Stimulated activated CD4-positive, alpha-beta T cell treated with anti-CD3 and anti-CD28 coated beads, Interleukin-12 subunit alpha, Interleukin-12 subunit beta, amount 100 ng/mL, for 4 hours (primary cell): ENCODE data around the gene HNF1A.

Experiments used
- DNase-seq: peaks from one replicate; pipeline ENCODE4 v3.0.0-alpha.2; 2020

The HNF1A gene

DNA sequence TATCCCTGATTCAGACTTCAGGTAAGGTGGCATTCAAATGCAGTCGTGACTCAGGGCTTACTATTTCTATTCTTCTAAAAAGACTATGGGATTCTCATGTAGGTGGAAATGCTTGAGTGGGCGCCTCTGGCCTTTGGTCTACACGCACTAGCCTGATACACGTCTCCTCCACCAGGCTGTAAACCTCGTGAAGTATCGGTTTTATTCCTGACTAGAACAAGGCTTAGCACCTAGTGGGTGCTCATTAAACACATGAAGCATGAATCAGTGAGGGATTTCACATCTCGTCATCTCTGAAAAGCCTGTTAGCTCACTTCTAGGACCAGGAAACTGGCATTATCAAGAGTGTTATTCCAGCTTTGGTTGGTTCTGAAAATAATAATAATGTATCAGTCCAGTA, 17.7 kb upstream of the HNF1A start:
- DNase-seq, result no peak

DNA sequence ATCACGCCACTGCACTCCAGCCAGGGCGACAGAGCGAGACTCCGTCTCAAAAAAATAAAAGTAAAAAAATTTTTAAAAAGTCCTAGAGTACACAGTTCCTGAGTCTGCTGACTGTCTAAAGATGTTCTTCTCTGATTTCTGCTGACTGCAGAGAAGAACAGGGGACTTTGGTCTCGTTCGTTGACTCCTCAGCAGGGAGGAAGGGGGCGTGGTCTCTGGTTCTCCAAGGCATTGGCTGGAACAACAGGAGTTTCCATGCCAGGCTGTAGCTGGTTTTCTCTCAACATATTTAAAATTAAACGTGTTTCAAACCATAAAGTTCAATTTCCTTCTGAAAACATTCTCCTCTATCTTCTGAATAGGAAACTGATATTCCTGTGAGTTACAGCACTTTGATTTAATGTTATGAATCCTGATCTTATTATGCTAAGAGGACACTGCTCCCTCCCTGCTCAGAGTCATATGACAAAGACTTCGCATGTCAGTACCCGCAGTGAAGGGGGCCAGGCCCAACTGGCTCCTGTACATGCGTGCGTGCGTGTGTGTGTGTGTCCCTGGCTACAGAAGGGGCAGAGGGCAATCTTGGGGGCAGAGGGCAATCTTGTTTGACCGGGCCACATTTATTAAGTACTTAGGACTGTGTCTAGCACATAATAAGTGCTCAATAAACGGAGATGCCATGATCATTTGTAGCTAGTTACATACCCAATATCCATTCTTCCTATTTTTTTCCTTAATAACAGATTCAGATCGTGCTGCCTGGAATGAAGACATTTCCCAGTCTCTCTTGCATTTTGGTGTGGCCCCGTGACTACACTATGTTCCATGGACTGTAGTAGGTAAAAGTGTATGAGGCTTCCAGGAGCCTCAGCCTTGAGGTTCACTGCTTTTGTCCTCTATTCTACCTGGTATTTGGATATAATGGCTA, 16.5 kb upstream of the HNF1A start:
- DNase-seq, result no peak

GRCh38 chr12:120962532-120963020, 15.8 kb upstream of the HNF1A start:
- DNase-seq, result no peak

- DNase-seq, result no peak
Observed at GRCh38 chr12:120964298-120964697, 14.0 kb upstream of the HNF1A start.

GRCh38 chr12:120965534-120966091, 12.7 kb upstream of the HNF1A start:
- DNase-seq, result no peak

GRCh38 chr12:120970310-120970709, 8.0 kb upstream of the HNF1A start:
- DNase-seq, result no peak

DNA sequence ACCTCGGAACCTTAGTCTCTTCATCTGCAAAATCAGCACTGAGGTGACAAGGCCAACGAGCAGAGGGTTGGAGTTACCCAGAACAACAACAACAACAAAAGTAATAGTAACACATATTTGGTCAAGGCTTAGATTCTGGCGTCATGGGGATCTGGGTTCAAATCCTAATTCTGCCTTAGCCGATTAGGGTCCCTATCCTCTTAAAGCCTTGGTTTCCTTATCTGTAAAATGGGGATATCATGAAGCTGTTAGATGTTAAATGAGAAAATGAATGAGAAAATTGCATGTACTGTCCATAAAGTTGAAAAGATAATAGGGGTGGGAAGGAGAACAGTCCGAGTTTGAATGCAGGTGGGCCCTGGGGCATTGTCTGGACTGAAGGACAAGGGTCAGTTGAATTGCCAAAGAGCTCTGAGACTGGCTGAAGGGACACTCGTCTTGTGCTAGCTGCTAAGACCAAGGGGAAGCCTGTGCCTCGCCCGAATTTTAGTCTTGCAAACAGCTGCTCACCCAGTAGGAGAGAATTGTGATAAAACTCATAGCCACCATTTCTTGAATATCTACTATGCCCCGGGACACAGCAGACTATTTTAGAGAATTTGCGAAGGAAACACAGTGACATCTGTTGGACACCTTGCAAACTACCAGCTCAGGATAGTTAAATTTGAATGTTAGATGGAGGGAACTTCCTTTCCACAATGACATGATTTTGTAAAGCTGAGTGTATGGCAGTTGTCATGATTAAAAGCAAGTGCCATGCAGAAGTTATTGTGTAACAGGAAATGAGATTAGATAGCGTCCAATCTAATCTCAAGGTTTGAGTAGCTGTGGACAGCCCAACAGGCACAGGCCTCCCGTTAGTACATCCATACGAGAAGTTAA, 6.8 kb upstream of the HNF1A start:
- no peak for DNase-seq

DNA sequence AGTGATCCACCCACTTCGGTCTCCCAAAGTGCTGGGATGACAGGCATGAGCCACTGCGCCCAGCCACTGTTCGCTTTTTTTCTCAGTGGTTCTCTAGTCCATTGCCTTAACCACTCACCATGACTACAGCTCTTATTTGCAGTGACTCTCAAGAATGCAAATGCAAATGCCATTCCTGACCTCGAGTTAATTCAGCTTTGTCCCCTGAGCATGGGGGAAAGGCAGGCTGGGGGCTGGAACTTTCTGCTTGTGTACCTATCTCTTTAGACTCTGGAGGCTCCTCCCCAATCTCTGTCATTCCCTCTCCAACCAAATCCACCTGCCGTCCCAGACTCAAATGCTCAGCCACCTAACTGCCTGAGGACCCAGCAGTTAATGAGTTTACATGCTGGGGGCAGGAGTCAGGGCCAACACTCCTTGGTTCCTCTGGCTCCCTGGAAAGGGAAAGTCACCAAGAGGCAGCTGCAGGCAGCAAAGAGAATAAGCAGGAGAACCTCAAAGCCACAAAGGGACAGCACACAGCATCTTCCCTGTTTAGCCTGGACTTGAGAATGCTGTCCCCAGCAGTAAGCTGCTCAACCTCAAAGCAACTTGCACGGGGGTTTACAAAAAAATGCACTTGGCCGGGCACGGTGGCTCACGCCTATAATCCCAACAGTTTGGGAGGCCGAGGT, 5.3 kb upstream of the HNF1A start:
- DNase-seq, result no peak

DNA sequence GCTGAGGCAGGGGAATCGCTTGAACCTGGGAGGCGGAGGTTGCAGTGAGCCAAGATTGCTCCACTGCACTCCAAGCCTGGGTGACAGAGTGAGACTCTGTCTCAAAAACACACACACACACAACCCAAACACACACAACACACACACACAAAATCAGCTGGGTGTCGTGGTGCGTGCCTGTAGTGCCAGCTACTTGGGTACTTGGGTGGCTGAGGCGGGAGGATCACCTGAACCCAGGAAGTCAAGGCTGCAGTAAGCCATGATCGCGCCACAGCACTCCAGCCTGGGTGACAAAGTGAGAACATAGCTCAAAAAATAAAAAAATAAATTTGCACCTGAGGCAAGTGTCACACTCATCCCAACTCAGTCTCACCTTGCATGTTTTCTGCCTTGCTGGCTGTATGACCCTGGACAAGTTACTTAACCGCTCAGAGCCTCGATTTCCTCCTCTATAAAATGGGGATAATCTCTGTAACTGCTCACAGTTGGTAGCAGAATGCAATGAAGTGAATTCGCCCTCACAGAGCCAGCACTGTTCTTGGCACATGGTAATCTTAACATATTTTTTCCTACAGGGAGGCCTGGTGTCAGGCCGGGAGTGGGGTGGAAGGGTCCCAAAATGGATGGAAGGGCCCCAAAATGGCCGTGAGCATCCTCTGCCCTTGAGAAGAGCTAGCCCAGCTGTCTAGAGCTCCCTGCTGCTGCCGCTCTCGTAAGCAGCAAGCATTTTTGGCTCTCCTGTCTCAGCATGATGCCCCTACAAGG, 630 bp upstream of the HNF1A start:
- DNase-seq, result no peak

DNA sequence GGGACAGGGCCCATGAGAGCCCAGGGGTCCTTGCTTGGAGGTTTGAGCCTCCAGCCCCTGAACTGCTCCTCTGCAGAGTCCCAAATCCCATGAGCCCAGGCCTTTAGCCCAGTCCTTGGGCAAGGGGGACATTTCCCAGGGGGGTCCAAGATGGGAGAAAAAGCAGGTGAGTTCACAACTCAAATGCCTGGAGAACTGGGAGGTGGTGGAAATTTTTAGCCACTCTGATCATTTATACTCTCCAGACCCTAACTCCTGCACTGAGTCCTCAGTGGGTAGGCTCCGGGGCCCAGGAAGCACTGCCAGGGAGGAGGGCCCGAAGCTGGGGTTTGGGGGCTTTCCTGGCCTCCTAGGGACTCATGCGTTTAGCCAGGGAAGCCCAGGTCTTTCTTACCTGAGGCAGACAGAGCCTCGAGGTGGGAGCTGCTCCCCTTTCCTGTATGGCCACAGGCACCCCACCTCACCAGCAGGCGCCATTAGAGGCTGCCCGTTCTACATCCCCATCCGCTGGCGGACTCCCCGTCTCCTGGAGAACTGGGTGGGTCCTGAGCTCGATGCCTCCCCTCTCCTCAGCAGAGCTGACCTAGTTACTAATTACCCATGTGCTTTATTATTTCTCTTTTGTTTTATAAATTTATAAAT, 998 bp downstream of the HNF1A start:
- DNase-seq, result no peak

- no peak for DNase-seq
Observed at GRCh38 chr12:120979862-120980696, 1.7 kb downstream of the HNF1A start.

DNA sequence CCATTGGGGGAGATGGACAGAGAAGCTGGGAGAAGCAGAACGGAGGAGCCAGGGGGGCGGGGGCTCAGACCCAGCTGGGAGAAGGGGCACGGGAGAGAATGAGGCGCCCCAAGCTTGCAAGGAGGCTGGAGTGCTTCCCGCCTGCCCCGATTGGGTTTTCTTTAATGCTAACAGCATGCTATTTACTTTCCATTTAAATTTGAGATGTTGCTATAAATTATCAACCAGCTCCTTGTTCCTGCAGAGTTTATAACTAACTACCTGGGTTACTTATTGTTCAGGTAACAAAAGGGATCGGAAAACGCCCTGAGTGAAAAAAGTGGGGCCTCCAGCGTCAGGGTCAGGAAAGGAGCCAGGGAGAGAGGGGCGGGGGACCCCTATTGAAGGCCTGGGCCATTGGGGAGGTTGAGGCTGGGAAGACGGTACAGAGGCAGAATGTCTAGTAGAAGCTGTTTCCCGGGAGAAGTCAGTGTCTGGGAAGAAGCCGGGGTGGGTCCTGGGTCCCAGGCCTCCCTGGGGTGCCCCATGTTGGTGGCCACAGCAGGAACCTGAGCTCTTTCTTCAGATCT, 2.5 kb downstream of the HNF1A start:
- no peak for DNase-seq

DNA sequence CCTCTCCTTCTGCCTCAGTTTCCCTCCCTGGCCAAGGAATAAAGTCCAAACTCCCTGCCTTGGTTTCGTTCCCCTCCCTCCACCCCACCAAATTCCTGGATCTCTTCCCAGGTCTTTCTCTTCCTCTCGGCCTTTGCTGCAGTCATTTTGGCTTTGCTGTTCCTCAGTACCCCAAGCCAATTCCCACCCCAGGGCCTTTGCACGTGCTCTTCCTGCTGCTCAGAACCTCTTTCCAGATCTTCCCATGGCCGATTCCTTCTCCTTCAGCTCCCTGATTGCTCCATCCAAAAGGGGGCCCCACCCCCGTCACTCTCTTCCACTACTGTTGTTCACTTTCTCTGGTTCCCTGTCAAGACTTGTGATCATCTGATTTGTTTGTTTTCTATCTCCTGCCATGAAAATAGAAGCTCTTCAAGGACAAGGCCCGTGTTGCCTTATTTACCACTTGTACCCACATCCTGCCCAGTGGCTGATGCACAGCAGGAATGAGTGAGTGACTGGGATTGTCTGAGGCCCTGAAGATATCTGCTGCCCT, 3.1 kb downstream of the HNF1A start:
- DNase-seq, result no peak

DNA sequence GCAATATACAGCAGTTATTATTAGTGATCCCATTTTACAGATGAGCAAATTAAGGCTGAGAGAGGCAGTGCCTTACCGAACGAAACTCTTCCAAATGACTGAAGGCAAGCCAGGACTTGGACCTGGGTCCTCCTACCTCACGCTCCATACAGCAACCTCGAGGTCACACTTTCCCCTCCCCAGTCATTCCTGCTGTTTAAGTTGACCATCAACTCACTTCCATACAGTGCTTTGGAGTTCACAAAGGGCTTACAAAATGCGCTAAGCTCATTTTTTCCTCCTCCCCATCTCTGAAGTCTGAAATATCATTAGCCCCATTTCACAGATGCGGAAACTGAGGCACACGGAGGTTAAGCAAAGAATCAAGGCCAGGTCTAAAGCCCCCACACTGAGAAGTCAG, 4.3 kb downstream of the HNF1A start:
- DNase-seq, result no peak

GRCh38 chr12:120983759-120984158, 5.4 kb downstream of the HNF1A start:
- no peak for DNase-seq

- DNase-seq, result no peak
Observed at GRCh38 chr12:120984351-120984898, 6.1 kb downstream of the HNF1A start.

DNA sequence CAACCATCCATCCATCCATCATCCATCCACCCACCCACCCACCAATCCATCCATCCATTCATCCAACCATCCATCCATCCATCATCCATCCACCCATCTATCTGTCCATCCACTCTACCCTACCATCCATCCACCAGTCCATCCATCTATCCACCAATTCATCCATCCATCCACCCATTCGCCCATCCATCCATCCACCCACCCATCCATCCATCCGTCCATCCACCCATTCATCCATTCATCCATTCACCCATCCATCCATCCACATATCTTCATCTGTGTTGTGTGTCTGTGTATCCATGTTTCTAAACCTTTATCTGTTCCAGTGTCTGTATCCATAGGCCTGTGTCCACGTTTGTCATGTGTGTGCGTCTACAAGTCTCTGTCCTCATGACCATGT, 9.9 kb downstream of the HNF1A start:
- no peak for DNase-seq

DNA sequence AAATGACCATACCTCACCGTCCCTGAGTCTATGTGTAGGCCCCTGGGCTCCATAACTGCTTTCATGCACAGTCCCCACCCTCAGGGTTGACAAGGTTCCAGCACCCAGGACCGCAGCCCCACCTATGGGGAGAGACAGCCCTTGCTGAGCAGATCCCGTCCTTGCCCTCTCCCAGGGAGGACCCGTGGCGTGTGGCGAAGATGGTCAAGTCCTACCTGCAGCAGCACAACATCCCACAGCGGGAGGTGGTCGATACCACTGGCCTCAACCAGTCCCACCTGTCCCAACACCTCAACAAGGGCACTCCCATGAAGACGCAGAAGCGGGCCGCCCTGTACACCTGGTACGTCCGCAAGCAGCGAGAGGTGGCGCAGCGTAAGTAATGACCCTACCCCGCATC, 10.3 kb downstream of the HNF1A start:
- no peak for DNase-seq

DNA sequence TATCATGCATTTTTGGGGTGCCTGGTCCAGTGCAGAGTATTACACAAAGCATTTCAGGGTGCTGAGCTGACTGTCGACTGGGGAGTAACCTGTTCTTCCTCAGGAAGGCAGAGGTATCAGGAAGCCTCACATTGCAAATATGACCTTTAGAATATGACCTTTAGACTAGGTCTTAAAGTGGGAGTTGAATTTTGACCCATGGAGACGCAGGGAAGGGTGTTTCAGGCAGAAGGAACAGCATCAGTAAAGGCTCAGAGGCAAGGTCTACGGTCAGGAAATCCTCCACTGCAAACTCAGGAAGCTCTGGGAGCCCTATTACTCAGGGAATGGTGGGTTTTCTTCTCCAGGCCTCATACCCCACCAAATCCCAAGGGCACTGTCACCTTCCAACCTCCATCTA, 11.3 kb downstream of the HNF1A start:
- DNase-seq, result no peak
